Common myeloid progenitor, CD34-positive (primary cell): ENCODE data around the gene SPTAN1.
"Not testable (repeated sequence)": the region's sequence is repeated elsewhere in the genome, so short reads cannot be mapped to it uniquely, and the experiment has no call there.

ENCODE experiments used
- CTCF ChIA-PET: fragments of 350-600 bp; sonication (Branson Sonifier 250); formaldehyde crosslinking; loops from one replicate; lab custom pipeline; 2021; ENCODE audit warnings: antibody characterized with exemption; lab: Charles Lee
- POLR2A ChIA-PET: fragments of 350-600 bp; sonication (Branson Sonifier 250); formaldehyde crosslinking; loops from one replicate; lab custom pipeline; 2021; ENCODE audit warnings: antibody characterized with exemption; lab: Charles Lee
- DNase-seq, 3 donors: peaks; one replicate each; pipeline versions ENCODE4 v3.0.0 to v3.0.0-alpha.2; 2013
- H3K27ac ChIP-seq, 2 experiments: 1 replicate in 1 of 2; 2 replicates in 1 of 2; pipeline ENCODE4 v1.7.0; 2013; ENCODE audit warnings: inconsistent platforms in 2 of 2, low read length in 2 of 2, mild to moderate bottlenecking in 2 of 2, low read depth in 1 of 2, moderate library complexity in 1 of 2; ENCODE audit not compliant: severe bottlenecking in 2 of 2, insufficient read depth in 1 of 2, poor library complexity in 1 of 2
- H3K27me3 ChIP-seq, 5 experiments: replicated peaks in 2 of 5; 1 replicate in 3 of 5; 2 replicates in 2 of 5; pipeline versions ENCODE4 v1.6.1 to v1.7.0; 2013; ENCODE audit warnings: low read length in 4 of 5, mild to moderate bottlenecking in 2 of 5, moderate library complexity in 2 of 5, inconsistent platforms in 1 of 5; ENCODE audit not compliant: insufficient read depth in 5 of 5, control insufficient read depth in 4 of 5
- H3K36me3 ChIP-seq, 4 experiments: 1 replicate in 2 of 4; 2 replicates in 2 of 4; pipeline versions ENCODE4 v1.6.1 to v1.7.0; 2013; ENCODE audit warnings: low read length in 3 of 4, control low read depth in 1 of 4, mild to moderate bottlenecking in 1 of 4; ENCODE audit not compliant: control insufficient read depth in 4 of 4, insufficient read depth in 4 of 4
- H3K4me1 ChIP-seq, 4 experiments: 1 replicate in 3 of 4; 2 replicates in 1 of 4; pipeline versions ENCODE4 v1.6.1 to v1.7.1; 2013; ENCODE audit warnings: low read length in 3 of 4, mild to moderate bottlenecking in 3 of 4, control low read depth in 1 of 4, inconsistent platforms in 1 of 4, moderate library complexity in 1 of 4; ENCODE audit not compliant: control insufficient read depth in 4 of 4, insufficient read depth in 4 of 4; ENCODE audit errors: control extremely low read depth in 1 of 4
- H3K4me3 ChIP-seq, 7 experiments: 1 replicate in 4 of 7; 2 replicates in 3 of 7; pipeline versions ENCODE4 v1.5.1 to v1.7.0; 2013; ENCODE audit warnings: mild to moderate bottlenecking in 7 of 7, low read length in 6 of 7, moderate library complexity in 6 of 7, inconsistent platforms in 2 of 7, low read depth in 2 of 7, control low read depth in 1 of 7; ENCODE audit not compliant: insufficient read depth in 4 of 7, control insufficient read depth in 1 of 7; ENCODE audit errors: extremely low read depth in 1 of 7
- H3K9me3 ChIP-seq, 5 experiments: 1 replicate in 4 of 5; 2 replicates in 1 of 5; pipeline versions ENCODE4 v1.6.1 to v1.7.1; 2013; ENCODE audit warnings: low read length in 4 of 5, mild to moderate bottlenecking in 2 of 5, inconsistent platforms in 1 of 5, low read depth in 1 of 5, moderate library complexity in 1 of 5; ENCODE audit not compliant: control insufficient read depth in 4 of 5, insufficient read depth in 2 of 5; ENCODE audit errors: control extremely low read depth in 1 of 5
- WGBS: methylation state at CpG from one replicate; pipeline ENCODE4 v1.1.5; 2013; ENCODE audit not compliant: insufficient coverage; 5-methylcytosine and 5-hydroxymethylcytosine counted together

SPTAN1 gene

DNA sequence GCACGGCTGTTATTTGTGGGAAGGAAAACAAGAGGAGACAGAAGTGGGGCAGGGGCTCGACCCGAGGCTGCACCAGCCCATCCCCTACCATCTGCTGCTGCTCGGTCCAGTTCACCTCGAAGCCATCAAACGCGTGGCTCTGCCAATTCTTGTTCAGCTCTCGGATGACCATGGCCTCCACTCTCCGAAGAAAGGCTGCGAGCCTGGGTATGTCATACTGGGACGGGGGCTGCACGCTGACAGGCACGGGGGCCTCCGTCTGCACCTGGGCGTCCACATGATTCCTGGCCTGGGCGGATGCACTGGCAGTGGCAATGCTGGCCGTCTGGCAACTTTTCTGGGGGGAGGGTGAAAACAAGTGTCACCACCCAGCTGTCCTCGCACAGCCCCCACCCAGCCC, 88.2 kb downstream of the SPTAN1 start:
- Histone ChIP-seq H3K4me1 (no peaks in the 10 kb centered on the region), H3K36me3 (peaks cover 3 to 34% (median 18%) of the 10 kb centered on the region in 4 experiments), H3K4me3 (no peak overlapping the region), H3K9me3 (no peaks in the 10 kb centered on the region), H3K27ac (no peak overlapping the region), H3K27me3 (no peaks in the 10 kb centered on the region)
- CTCF ChIA-PET: no interaction called here
- WGBS: over 99% methylated on average over 18 of the region's 18 CpGs
- POLR2A ChIA-PET: interaction anchor here (0.7 kb wide), 1 partner anchor 209 kb away, joined by 3 read pairs; no protein-coding TSS in a partner anchor
- no peak for DNase-seq

GRCh38 chr9:128642675-128643245, 90.4 kb downstream of the SPTAN1 start:
- H3K4me3 ChIP-seq: no peak overlapping the region
- no peaks in the 10 kb centered on the region for H3K9me3 ChIP-seq
- WGBS: 85% methylated on average over 7 of the region's 12 CpGs
- no peak for DNase-seq
- CTCF ChIA-PET: no interaction called here
- peaks cover 3 to 20% (median 10%) of the 10 kb centered on the region in 4 experiments for H3K36me3 ChIP-seq
- no peak overlapping the region for H3K27ac ChIP-seq
- POLR2A ChIA-PET: interaction anchor here (0.6 kb wide), 1 partner anchor 24 kb away, joined by 3 read pairs; no protein-coding TSS in a partner anchor
- no peaks in the 10 kb centered on the region for H3K27me3 ChIP-seq
- H3K4me1 ChIP-seq: no peaks in the 10 kb centered on the region

- Histone ChIP-seq H3K27ac (no peak overlapping the region), H3K36me3 (peaks cover 3 to 15% (median 9%) of the 10 kb centered on the region in 4 experiments), H3K4me3 (no peak overlapping the region), H3K9me3 (no peaks in the 10 kb centered on the region), H3K27me3 (no peaks in the 10 kb centered on the region), H3K4me1 (no peaks in the 10 kb centered on the region)
- ChIA-PET POLR2A (no interaction called here), CTCF (interaction anchor here (0.6 to 1.4 kb wide), 2 partner anchors 9 to 17 kb away, joined by 3 to 4 read pairs; no protein-coding TSS in a partner anchor)
- 87% methylated on average over 12 of the region's 12 CpGs for WGBS
- DNase-seq: peak in 1 of 3 donors; percentile 12
Observed at GRCh38 chr9:128643519-128644300, 91.3 kb downstream of the SPTAN1 start.

DNA sequence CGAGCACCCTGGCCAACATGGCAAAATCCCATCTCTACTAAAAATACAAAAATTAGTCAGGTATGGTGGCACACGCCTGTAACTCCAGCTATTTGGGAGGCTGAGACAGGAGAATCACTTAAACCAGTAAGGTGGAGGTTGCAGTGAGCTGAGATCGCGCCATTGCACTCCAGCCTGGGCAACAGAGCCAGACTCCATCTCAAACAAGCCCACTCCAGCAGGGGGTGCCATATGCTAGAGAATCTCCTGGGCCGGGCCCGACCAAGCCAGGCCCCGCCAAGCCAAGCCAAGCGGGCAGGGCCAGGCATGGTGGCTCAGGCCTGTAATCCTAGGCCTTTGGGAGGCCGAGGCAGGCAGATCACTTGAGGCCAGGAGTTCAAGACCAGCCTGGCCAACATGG, 95.8 kb downstream of the SPTAN1 start:
- POLR2A ChIA-PET, H3K36me3 ChIP-seq, H3K4me3 ChIP-seq, CTCF ChIA-PET, H3K27me3 ChIP-seq, H3K27ac ChIP-seq, H3K4me1 ChIP-seq, H3K9me3 ChIP-seq: not testable (repeated sequence)
- WGBS: 100% methylated on average over 9 of the region's 9 CpGs
- peak; percentile 47 to 75 (median 67) for DNase-seq

DNA sequence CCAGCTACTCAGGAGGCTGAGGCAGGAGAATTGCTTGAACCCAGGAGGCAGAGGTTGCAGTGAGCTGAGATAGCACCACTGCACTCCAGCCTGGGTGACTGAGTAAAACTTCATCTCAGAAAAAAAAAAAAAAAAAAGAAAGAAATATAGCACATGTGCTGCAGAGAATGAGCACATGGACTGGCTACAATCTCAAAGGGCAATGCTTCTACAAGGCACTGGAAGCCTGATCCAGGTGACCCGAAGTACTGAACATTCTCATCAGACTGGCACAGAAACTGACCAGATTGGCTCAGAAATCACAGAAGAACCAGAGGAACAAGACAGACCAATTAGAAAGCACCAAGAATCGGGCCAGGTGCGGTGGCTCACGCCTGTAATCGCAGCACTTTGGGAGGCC, 99.4 kb downstream of the SPTAN1 start:
- Histone ChIP-seq H3K27ac (no peak overlapping the region), H3K27me3 (no peaks in the 10 kb centered on the region), H3K4me3 (no peak overlapping the region), H3K4me1 (peaks cover 0 to 7% (median 4%) of the 10 kb centered on the region in 4 experiments), H3K36me3 (peaks cover 0 to 2% (median 0%) of the 10 kb centered on the region in 4 experiments), H3K9me3 (no peaks in the 10 kb centered on the region)
- ChIA-PET POLR2A (no interaction called here), CTCF (no interaction called here)
- no CpG with 5 or more reads among the region's 5 CpGs for WGBS
- DNase-seq: no peak

- Histone ChIP-seq H3K36me3 (peaks cover 0 to 2% (median 0%) of the 10 kb centered on the region in 4 experiments), H3K27ac (no peak overlapping the region), H3K9me3 (no peaks in the 10 kb centered on the region), H3K27me3 (no peaks in the 10 kb centered on the region), H3K4me1 (peaks cover 0 to 9% (median 8%) of the 10 kb centered on the region in 4 experiments), H3K4me3 (no peak overlapping the region)
- 92% methylated on average over 5 of the region's 8 CpGs for WGBS
- POLR2A ChIA-PET: no interaction called here
- CTCF ChIA-PET: interaction anchor here (1.1 kb wide), 1 partner anchor 13 kb away, joined by 4 read pairs; no protein-coding TSS in a partner anchor
- no peak for DNase-seq
Observed at GRCh38 chr9:128653908-128654307, 101.5 kb downstream of the SPTAN1 start.

- no peak overlapping the region for H3K4me3 ChIP-seq
- CTCF ChIA-PET: no interaction called here
- POLR2A ChIA-PET: no interaction called here
- peaks cover 0 to 9% (median 8%) of the 10 kb centered on the region in 4 experiments for H3K4me1 ChIP-seq
- no peak for DNase-seq
- 100% methylated on average over 1 of the region's 1 CpG for WGBS
- H3K27ac ChIP-seq: no peak overlapping the region
- no peaks in the 10 kb centered on the region for H3K27me3 ChIP-seq
- peaks cover 0 to 2% (median 0%) of the 10 kb centered on the region in 4 experiments for H3K36me3 ChIP-seq
- H3K9me3 ChIP-seq: no peaks in the 10 kb centered on the region
Observed at GRCh38 chr9:128654481-128654880, 102.1 kb downstream of the SPTAN1 start.
